Measurements from ENCODE around the gene DARS2.
"Not testable (repeated sequence)": the region's sequence is repeated elsewhere in the genome, so short reads cannot be mapped to it uniquely, and the experiment has no call there.

DNA sequence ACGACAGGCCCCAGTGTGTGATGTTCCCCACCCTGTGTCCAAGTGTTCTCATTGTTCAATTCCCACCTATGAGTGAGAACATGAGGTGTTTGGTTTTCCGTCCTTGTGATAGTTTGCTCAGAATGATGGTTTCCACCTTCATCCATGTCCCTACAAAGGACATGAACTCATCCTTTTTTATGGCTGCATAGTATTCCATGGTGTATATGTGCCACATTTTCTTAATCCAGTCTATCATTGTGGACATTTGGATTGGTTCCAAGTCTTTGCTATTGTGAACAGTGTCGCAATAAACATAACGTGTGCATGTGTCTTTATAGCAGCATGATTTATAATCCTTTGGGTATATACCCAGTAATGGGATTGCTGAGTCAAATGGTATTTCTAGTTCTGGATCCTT is 56.6 kb downstream of the DARS2 start:
- TF ChIP-seq, protein P1, sequence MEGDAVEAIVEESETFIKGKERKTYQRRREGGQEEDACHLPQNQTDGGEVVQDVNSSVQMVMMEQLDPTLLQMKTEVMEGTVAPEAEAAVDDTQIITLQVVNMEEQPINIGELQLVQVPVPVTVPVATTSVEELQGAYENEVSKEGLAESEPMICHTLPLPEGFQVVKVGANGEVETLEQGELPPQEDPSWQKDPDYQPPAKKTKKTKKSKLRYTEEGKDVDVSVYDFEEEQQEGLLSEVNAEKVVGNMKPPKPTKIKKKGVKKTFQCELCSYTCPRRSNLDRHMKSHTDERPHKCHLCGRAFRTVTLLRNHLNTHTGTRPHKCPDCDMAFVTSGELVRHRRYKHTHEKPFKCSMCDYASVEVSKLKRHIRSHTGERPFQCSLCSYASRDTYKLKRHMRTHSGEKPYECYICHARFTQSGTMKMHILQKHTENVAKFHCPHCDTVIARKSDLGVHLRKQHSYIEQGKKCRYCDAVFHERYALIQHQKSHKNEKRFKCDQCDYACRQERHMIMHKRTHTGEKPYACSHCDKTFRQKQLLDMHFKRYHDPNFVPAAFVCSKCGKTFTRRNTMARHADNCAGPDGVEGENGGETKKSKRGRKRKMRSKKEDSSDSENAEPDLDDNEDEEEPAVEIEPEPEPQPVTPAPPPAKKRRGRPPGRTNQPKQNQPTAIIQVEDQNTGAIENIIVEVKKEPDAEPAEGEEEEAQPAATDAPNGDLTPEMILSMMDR (IDR thresholded peaks at IDR 0.05 in 4 of 5, conservative IDR thresholded peaks at IDR 0.05 in 1 of 5), result not testable (repeated sequence)
- not testable (repeated sequence) for TF ChIP-seq POLR2A (IDR thresholded peaks at IDR 0.05)
